Stimulated activated CD8-positive, alpha-beta memory T cell treated with anti-CD3 and anti-CD28 coated beads, Interleukin-12 subunit alpha, Interleukin-12 subunit beta, amount 100 ng/mL, for 4 hours (primary cell): ENCODE data around the gene TERT.

Experiments used
- DNase-seq: peaks from one replicate; pipeline ENCODE4 v3.0.0-alpha.2; 2020; ENCODE audit warnings: low read depth

The TERT gene

DNA sequence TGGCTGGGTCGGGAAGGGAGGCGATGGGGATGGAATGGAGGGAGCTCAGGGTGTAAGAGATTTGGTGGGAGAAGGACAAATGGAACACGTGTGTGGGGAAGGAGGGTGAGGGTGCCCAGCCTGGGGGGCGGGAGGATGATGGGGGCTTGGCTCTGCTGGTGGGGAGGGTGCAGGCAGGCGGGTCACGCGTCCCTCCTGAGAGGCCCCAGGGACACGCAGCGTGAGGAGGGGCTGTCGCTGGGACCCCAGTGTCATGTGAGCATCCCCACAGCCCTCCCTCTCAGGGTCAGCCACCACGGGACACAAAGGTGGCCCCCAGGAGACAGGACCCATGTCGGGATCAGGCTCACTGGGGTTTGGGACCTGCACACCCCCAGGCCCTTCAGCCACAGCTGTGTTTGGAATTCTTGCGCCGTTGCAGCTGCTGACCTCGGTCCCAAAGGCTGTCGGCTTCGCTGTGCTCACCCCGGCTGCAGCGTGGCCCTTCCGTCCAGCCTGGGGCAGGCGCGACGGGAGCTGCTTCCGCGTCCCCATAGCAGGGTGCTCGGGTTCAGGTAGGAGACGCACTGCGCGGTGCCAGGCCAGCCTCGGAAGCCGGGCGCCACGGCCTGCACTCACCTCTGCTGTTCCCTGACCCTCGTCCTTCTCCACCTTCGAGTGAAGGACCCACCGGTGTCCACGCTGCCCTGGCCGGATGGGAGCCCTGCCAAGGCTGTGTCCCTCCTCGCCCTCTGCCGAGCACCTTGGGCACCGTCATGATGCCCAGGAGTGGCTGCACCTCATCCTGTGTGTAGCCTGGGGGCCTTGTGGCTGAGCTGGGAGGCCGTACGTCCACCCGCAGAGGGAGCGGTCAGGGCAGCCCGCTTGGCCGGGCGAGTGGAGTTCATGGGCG is 88.1 kb downstream of the TERT start:
- no peak for DNase-seq

DNA sequence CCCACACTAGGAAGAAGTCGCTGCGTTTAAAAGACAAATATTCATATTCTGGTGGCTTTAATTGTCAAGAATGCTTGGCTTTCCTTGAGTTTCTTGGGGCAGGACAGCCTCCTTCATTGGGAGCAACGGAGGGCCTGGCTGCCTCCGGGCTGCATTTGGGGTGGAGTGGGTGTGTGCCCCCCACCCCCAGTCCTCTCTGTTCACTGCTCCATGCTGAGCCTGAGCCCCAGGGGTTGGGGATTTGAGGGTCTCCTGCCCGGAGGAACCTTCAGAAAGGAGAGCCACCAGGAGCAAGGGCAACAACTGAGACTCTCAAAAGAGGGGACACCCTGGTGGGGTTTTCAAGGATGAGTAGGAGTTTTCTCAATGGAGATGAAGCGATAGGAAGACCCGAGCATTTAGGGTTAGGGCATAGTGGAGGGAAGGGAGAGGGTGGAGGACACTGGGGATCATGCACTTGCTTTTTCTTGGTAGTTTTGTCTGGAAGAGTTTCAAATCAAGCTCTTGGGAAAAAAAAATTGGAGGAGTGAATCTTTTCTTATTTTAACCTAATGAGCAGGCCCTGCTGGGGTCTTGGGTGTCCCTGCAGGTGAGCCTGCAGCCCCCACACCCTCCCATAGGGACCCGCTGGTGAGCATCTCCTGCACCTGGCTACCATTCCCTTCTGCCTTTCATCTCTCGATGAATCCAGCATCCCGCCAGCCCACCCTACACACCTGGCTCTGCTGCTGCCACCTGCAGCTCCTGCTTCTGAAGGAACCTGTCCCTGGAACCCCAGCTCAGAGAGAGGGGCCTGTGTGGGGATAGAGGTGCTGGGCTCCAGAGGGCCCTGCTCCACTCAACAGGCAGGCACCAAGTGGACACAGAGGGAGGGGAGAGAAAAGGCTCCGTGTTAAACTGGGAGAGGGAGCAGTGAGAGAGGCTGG is 89.3 kb downstream of the TERT start:
- no peak for DNase-seq

DNA sequence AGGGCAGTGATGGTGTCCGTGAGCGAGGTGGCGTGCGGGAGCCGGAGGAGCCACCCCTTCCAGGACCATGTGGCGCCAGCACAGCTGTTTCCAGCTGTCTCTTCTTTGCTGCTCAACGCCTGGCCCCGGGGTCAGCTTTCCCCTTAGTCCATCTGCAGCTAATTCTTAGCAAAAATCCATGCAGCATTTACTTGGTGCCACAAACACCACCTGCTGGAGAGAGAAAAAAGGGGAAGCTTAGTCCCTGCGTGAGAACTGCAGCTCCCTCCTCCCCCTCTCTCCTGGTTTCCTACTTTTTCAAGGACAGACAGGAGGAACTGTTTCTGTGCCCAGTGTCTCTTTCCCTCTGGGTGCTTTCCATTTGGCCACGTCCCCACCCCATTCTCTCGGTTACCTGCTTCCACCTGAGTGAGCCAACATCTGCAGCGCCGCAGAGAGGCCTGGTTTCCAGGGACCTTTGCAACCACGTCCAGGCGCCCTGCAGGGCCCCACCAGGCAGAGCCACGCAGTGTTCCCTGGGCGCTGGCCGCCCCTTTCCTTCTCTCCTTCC is 90.1 kb downstream of the TERT start:
- DNase-seq: no peak

DNA sequence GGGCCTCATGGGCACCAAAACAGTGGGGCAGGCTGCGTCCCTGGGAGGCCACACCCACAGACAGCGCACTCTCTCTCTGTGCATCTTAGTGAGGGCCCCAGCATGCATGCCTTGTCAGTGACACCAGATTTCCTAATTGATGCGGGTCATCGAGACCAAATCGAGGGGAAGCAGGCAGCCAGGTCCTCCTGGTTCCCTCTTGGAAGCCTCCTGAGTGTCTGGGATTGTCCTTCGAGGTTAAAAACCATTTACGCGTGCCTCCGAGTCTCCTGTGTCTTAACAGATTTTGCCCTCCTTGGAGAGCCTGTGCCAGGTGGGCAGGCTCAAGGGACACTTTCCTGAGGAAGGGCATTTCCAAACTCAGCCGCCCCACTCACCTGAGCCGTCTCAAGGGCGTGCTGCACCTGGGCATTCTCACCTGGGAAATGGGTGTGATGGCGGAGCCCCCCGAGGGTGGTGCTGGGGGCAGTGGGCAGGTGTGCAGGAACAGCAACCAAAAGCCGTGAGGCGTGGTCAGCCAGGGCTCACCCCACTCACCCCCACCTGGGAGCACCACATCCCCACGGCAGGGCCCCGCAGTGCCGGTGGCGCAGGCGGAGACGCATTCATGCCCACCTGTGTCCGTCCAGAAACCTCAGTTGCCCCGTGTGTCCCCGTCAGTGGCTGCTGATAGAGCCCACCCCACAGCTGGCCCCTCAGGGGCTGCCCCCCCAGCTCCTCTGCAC is 90.7 kb downstream of the TERT start:
- no peak for DNase-seq

GRCh38 chr5:1203311-1203967 is 91.4 kb downstream of the TERT start:
- no peak for DNase-seq
